Osteoblast (primary cell): ENCODE results near the gene FMO4. TPM values are rescaled to one million over a fixed set of nuclear protein-coding genes. Genes with fewer than 3 reads are reported as not detected.
"Not testable (repeated sequence)": the region's sequence is repeated elsewhere in the genome, so short reads cannot be mapped to it uniquely, and the experiment has no call there.

Experiments used
- DNase-seq: peaks from one replicate; pipeline ENCODE4 v3.0.0; 2011; ENCODE audit warnings: low spot score, mixed read lengths; ENCODE audit not compliant: insufficient read length; ENCODE audit errors: missing footprints
- H2AFZ ChIP-seq: 2 replicates; pipeline ENCODE4 v1.6.0; 2011; ENCODE audit warnings: mild to moderate bottlenecking, low read length
- H3K27ac ChIP-seq: 2 replicates; pipeline ENCODE4 v1.5.1; 2011; ENCODE audit warnings: mild to moderate bottlenecking, low read depth, low read length, moderate library complexity
- H3K27me3 ChIP-seq: 2 replicates; pipeline ENCODE4 v1.6.0; 2012; ENCODE audit warnings: mild to moderate bottlenecking, control low read depth, inconsistent platforms, low read length, moderate library complexity; ENCODE audit not compliant: insufficient read depth
- H3K36me3 ChIP-seq: 2 replicates; pipeline ENCODE4 v1.5.1; 2011; ENCODE audit warnings: mild to moderate bottlenecking, low read length, control low read depth, moderate library complexity; ENCODE audit not compliant: insufficient read depth
- H3K4me1 ChIP-seq: 2 replicates; pipeline ENCODE4 v1.5.1; 2011; ENCODE audit warnings: mild to moderate bottlenecking, low read length, control low read depth, moderate library complexity; ENCODE audit not compliant: insufficient read depth
- H3K4me2 ChIP-seq: 2 replicates; pipeline ENCODE4 v1.6.0; 2011; ENCODE audit warnings: mild to moderate bottlenecking, low read length; ENCODE audit not compliant: insufficient read depth
- H3K4me3 ChIP-seq: fragments of 200-600 bp; sonication (generic); 3 replicates; pipeline ENCODE4 v1.5.1; 2012; ENCODE audit warnings: mild to moderate bottlenecking, low read length, inconsistent platforms; ENCODE audit not compliant: insufficient read depth
- H3K79me2 ChIP-seq: 2 replicates; pipeline ENCODE4 v1.6.0; 2012; ENCODE audit warnings: mild to moderate bottlenecking, low read length, control low read depth, inconsistent platforms; ENCODE audit not compliant: insufficient read depth
- H3K9me3 ChIP-seq: 2 replicates; pipeline ENCODE4 v1.5.1; 2011; ENCODE audit warnings: low read depth, low read length, control low read depth
- H4K20me1 ChIP-seq: 2 replicates; pipeline ENCODE4 v1.6.0; 2012; ENCODE audit warnings: mild to moderate bottlenecking, low read length, control low read depth; ENCODE audit not compliant: insufficient read depth
- total RNA-seq: library from RNA; depleted of rRNA; stranded (reverse); fragments of >200 nt; gene quantifications from 2 replicates; pipeline ENCODE4 v1.2.3, GENCODE V29; 2012
- TF ChIP-seq, protein P1 (sequence below): IDR thresholded peaks from 2 replicates; pipeline ENCODE4 v1.5.1; 2011; ENCODE audit warnings: mild to moderate bottlenecking, low read depth, low read length, moderate library complexity; ENCODE audit errors: extremely low read depth

The FMO4 gene
- total RNA-seq, 1 donor = 3.6 TPM

GRCh38 chr1:171329251-171329650, 15.3 kb downstream of the FMO4 start:
- Histone ChIP-seq H3K4me2 (no peak overlapping the region), H3K27ac (no peak overlapping the region), H2AFZ (no peak overlapping the region), H4K20me1 (no peaks in the 10 kb centered on the region), H3K79me2 (no peaks in the 10 kb centered on the region), H3K9me3 (no peaks in the 10 kb centered on the region), H3K27me3 (no peaks in the 10 kb centered on the region), H3K4me3 (no peak overlapping the region), H3K36me3 (no peaks in the 10 kb centered on the region), H3K4me1 (no peaks in the 10 kb centered on the region)
- TF ChIP-seq, protein P1, sequence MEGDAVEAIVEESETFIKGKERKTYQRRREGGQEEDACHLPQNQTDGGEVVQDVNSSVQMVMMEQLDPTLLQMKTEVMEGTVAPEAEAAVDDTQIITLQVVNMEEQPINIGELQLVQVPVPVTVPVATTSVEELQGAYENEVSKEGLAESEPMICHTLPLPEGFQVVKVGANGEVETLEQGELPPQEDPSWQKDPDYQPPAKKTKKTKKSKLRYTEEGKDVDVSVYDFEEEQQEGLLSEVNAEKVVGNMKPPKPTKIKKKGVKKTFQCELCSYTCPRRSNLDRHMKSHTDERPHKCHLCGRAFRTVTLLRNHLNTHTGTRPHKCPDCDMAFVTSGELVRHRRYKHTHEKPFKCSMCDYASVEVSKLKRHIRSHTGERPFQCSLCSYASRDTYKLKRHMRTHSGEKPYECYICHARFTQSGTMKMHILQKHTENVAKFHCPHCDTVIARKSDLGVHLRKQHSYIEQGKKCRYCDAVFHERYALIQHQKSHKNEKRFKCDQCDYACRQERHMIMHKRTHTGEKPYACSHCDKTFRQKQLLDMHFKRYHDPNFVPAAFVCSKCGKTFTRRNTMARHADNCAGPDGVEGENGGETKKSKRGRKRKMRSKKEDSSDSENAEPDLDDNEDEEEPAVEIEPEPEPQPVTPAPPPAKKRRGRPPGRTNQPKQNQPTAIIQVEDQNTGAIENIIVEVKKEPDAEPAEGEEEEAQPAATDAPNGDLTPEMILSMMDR = no peak
- DNase-seq = no peak

- no peak for DNase-seq
- no peaks in the 10 kb centered on the region for H3K27me3 ChIP-seq
- no peak overlapping the region for H3K4me3 ChIP-seq
- no peaks in the 10 kb centered on the region for H3K79me2 ChIP-seq
- no peak overlapping the region for H3K27ac ChIP-seq
- no peak overlapping the region for H3K4me2 ChIP-seq
- no peaks in the 10 kb centered on the region for H3K4me1 ChIP-seq
- H4K20me1 ChIP-seq = no peaks in the 10 kb centered on the region
- H2AFZ ChIP-seq = no peak overlapping the region
- no peaks in the 10 kb centered on the region for H3K36me3 ChIP-seq
- TF ChIP-seq, protein P1 = no peak
- H3K9me3 ChIP-seq = no peaks in the 10 kb centered on the region
Observed at GRCh38 chr1:171334024-171334640, 20.1 kb downstream of the FMO4 start.

DNA sequence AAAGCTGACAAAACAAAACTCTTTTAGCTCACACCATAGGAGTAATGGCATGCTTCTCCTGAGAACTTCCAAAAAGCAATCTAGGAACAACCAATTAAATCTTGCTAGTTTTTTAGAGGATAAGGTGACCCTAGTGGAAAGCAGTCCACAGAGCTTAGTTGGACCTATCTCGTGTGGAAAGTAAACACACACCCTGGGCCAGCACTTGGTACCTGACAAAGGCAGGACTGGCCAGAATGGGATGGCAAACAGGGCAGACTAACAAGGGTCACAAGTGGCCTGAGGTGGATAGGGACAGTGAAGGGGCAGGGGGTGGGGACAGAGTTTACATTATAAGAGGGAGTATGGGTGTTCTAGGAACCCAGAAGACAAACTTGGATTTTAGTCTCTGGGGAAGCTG, 22.0 kb downstream of the FMO4 start:
- Histone ChIP-seq H2AFZ (no peak overlapping the region), H4K20me1 (no peaks in the 10 kb centered on the region), H3K36me3 (no peaks in the 10 kb centered on the region), H3K4me1 (no peaks in the 10 kb centered on the region), H3K4me2 (no peak overlapping the region), H3K27me3 (no peaks in the 10 kb centered on the region), H3K79me2 (no peaks in the 10 kb centered on the region), H3K9me3 (no peaks in the 10 kb centered on the region), H3K4me3 (no peak overlapping the region), H3K27ac (no peak overlapping the region)
- no peak for DNase-seq
- TF ChIP-seq, protein P1 = no peak

DNA sequence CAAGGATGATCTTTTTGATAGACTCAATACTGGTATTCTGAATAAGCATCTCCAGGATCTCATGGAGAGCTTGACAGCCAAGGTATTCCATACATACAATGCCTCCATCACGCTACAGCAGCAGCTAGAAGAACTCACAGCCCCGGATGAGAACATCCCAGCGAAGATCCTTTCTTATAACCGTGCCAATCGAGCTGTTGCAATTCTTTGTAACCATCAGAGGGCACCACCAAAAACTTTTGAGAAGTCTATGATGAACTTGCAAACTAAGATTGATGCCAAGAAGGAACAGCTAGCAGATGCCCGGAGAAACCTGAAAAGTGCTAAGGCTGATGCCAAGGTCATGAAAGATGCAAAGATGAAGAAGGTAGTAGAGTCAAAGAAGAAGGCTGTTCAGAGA, 25.4 kb downstream of the FMO4 start:
- H4K20me1 ChIP-seq, H3K27me3 ChIP-seq, H3K36me3 ChIP-seq, H3K9me3 ChIP-seq, DNase-seq, H3K4me2 ChIP-seq, H3K4me1 ChIP-seq, H2AFZ ChIP-seq, H3K4me3 ChIP-seq, H3K79me2 ChIP-seq, H3K27ac ChIP-seq: not testable (repeated sequence)
